GM12872 (cell line): ENCODE measurements around the gene SMARCC2.

Experiments used
- TF ChIP-seq, protein P1 (sequence below): IDR thresholded peaks from 3 replicates; pipeline ENCODE4 v1.5.1; 2011; ENCODE audit warnings: low read depth, mild to moderate bottlenecking, low read length, moderate library complexity; ENCODE audit not compliant: insufficient read depth

SMARCC2 gene

DNA sequence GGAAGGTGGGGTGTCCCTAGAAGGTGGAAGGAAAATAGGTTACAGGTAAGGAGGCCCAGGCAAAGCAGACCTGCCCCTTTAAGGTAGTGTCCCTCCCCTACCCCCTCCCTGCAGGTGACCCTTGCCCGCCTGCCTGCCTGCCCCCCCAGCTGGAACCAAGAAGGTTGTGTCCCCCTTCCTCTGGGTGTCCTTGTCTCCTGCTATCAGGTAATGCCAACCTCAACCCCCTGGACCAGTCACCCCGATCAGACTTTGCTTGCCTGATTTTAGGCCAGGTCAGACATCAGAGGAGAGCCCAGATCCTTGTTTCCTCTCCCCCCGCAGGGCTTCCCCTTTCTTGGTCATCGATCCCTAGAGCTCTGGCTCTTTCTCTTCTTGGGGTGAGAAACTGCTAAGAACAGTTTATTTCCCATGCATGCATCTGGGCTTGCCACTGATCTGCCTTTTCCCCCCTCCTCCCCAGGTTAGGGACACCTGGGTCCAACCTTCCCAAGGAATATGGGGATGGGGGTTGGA, 40.7 kb upstream of the SMARCC2 start, which contains the start of gene SLC39A5:
TSS of gene SLC39A5 (plus strand) at position 136 of the 516 bp plus-strand sequence. CDS start 1,224 bp downstream, outside the sequence.
- TF ChIP-seq, protein P1, sequence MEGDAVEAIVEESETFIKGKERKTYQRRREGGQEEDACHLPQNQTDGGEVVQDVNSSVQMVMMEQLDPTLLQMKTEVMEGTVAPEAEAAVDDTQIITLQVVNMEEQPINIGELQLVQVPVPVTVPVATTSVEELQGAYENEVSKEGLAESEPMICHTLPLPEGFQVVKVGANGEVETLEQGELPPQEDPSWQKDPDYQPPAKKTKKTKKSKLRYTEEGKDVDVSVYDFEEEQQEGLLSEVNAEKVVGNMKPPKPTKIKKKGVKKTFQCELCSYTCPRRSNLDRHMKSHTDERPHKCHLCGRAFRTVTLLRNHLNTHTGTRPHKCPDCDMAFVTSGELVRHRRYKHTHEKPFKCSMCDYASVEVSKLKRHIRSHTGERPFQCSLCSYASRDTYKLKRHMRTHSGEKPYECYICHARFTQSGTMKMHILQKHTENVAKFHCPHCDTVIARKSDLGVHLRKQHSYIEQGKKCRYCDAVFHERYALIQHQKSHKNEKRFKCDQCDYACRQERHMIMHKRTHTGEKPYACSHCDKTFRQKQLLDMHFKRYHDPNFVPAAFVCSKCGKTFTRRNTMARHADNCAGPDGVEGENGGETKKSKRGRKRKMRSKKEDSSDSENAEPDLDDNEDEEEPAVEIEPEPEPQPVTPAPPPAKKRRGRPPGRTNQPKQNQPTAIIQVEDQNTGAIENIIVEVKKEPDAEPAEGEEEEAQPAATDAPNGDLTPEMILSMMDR = no peak

DNA sequence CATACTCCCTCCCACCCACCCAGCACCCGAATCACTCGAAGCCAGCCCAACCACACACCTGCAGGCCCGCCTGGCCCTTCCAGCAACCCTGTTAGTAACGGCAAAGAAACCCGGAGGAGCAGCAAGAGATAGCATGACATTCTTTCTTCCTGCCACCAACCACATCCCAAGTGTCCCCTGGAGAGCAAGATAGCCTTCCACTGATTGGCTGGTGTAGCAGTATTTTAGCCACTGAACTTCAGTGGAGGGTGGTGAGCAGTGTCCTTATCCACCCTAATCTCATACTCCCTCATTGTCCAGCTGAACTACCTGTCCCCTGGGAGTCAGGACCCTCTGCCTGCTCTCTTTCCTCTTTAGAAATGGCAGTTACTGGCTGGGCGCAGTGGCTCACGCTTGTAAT, 39.8 kb upstream of the SMARCC2 start:
- TF ChIP-seq, protein P1 = no peak

DNA sequence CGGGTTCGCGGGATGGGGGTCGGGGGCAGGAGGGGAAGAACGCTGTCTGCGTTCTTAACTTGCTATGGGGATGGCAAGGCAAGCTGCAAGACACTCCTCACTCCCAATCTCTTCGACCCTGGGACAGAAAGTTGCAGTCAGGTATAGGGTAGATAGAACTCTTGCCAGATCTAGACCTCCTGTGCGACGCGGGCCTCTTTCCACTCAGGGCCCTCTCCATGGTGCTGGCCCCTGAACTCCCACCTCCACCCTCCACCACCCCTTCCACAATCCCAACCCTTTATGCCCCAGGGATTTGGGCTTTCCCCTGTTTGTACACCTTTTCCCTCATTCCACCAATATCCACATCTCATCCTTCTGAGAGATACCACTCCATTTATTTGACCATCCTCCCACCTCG, 35.7 kb upstream of the SMARCC2 start:
- TF ChIP-seq, protein P1 = no peak

DNA sequence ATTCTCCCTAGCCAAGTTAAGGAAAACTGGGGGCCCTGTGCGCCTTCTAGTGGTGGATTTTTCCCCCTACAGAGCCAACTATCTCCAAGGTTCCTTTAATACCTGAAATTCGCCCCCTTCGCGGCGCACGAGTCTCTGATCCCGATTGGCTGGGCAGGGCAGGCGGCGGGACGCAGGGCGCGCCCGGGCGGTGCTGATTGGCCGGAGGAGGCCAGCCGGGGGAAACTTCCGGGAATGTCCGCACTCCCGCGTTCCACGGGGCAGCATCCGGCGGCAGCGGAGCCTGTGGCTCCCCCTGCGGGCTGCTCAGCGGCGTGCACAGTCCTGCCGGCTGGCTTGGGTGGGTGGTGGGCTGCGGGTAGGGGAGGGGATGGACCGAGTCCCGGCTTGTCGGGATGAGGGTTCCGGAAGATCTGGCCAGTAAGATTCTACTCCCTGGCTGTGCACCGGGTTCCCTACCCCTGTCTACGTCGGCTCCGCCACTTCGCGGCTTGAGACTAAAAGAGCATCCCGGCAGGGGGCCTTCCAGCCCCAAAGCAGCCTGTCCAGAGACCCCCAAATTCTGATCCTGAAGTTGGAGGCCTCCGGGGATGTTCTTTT, 34.9 kb upstream of the SMARCC2 start, which contains the start of gene NABP2:
TSS of gene NABP2 (plus strand) at position 241 of the 600 bp plus-strand sequence. CDS start 515 bp downstream, outside the sequence.
- TF ChIP-seq, protein P1 = peak; percentile 73

DNA sequence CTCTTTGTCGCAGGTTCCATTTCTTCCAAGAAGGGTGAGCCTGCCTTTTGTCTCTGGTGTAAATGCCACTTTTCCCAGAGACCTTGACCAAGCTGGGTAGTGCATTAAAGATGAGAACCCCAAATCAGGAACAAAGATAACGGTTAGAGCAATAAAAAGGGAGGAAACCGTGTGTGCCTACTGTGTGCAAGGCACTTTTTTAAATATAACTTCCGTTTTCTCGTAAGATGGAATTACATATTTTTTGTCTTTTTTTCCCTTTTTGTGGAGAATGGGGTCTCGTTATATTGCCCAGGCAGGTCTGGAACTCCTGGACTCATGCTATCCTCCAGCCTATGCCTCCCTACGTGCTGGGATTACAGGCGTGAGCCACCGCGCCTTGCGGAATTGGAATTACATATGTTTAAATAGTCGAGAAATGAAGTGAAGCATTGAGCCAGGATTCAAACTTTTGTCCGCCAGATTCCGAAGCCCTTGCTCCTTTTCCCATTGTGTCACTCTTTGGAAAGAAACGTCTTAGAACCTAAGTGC, 34.4 kb upstream of the SMARCC2 start:
- TF ChIP-seq, protein P1 = no peak

DNA sequence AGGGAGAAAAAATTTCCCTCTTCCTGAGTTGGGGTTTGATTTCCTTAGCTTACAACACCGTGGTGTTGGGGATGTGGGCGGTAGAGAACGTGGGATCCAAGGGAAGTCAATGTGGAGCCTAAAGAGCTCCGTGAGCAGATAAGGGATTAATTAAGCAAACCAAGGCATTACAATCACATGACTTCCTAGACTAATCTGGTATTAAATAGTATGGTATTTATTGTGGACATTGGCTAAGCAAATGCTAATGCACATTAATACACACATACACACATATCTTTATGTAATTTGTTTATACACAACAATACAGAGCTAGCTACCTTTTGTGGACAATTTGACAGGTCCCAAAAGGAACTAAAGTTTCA, 33.2 kb upstream of the SMARCC2 start:
- TF ChIP-seq, protein P1 = no peak

DNA sequence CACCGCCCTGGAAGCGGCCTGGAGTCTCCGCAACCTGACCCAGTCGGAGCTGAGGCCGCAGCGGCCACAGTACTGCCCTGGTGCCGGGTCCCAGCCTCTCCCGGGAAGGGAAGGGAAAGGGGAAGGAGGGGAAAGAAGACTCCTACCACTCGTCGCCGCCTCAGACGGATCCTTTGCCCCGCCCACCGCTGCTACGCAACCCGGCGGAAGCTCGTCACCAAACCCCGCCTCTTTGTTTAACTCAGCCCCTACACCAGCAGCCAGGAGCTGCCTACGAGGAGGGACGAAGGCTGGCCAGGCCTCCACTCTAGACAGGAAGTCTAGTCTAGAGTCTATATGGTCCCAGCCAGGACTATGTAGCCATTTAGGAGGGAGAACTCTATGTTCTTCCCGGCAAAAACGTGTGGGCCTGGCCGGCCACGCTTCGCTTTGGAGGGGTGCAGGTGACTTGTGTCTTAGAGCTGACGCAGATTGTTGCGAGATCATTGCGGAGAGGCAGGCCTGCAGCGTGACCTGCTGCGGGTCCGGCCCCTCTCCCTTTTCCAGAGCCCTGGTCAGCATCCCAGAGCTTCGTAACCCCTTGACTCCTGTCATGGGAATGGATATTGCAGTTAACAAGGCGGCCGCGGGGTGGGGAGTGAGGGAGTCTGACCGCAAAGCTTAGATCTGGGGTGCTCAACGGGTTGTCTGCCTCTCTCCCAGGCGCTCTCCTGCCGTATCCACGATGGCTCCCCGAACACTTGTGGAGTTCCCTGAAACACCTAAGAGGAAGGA, 32.7 kb upstream of the SMARCC2 start, which contains the start of gene RNF41:
TSS of gene RNF41 (minus strand) at position 166 of the 774 bp plus-strand sequence. CDS start 7,875 bp downstream, outside the sequence.
- TF ChIP-seq, protein P1 = no peak
